Measurements from ENCODE around the gene ACOT8.

DNA sequence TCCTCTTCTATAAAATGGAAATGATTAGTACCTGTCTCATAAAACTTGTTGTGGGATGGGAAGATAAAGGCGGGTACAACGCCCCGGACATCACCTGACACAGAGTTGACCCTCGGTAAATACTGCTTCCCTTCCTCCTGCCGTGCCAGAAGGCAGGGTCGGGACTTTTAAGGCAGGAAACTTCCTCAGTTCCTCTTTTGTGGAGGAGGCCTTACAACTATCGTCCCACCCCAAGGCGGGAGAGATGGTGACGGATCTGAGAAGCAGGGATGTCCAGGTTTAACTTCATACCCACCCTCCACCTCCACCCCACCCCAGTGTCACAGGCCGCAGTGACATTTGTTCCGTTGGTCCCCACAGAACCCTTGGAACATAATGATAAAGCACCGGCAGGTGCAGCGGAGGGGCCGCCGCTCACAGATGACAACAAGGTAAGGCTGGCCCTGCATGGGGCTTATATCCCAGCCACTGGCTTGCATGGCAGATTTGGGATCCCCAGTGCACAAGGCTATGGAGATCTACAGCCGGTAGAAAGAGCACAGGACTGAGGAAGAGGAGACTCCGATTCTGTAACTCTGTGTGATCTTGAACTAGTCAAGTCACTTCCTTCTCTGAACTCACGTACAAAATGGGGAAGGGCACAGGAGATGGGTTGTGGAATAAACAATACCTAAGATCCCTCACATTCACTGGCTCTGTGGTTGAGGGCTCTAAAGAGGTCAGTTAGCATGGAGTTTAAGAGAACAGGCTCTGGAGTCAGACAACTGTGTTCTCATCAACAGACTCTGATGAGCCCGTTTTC, 64.7 kb downstream of the ACOT8 start:
- no peak for TF ChIP-seq EP300 (IDR thresholded peaks at IDR 0.05; ENCODE audit: low read depth)
- TF ChIP-seq, protein P1, sequence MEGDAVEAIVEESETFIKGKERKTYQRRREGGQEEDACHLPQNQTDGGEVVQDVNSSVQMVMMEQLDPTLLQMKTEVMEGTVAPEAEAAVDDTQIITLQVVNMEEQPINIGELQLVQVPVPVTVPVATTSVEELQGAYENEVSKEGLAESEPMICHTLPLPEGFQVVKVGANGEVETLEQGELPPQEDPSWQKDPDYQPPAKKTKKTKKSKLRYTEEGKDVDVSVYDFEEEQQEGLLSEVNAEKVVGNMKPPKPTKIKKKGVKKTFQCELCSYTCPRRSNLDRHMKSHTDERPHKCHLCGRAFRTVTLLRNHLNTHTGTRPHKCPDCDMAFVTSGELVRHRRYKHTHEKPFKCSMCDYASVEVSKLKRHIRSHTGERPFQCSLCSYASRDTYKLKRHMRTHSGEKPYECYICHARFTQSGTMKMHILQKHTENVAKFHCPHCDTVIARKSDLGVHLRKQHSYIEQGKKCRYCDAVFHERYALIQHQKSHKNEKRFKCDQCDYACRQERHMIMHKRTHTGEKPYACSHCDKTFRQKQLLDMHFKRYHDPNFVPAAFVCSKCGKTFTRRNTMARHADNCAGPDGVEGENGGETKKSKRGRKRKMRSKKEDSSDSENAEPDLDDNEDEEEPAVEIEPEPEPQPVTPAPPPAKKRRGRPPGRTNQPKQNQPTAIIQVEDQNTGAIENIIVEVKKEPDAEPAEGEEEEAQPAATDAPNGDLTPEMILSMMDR (IDR thresholded peaks at IDR 0.05) = no peak
- TF ChIP-seq POLR2A (IDR thresholded peaks at IDR 0.05) = no peak
- TF ChIP-seq POLR2AphosphoS5 (IDR thresholded peaks at IDR 0.05) = no peak
